ENCODE results near the gene SHANK1.

GRCh38 chr19:50639121-50640112 lies 80.2 kb downstream of the SHANK1 start, which contains the start of gene SYT3:
- TF ChIP-seq CTCF (IDR thresholded peaks at IDR 0.05) (no peak), EP300 (IDR thresholded peaks at IDR 0.05; ENCODE audit: low read depth) (no peak), POLR2AphosphoS5 (IDR thresholded peaks at IDR 0.05) (no peak)
